Lung (tissue), 12 donors: ENCODE measurements around the gene SNX5. TPM values are rescaled to one million over a fixed set of nuclear protein-coding genes. Genes with fewer than 3 reads are reported as not detected.

Source experiments
- ATAC-seq: fragments of 200-7000 bp; cut with Tn5 transposase; one replicate; pipeline ENCODE4 v1.9.1; 2020; ENCODE audit warnings: moderate number of reproducible peaks; ENCODE audit not compliant: insufficient read depth, low FRiP score
- DNase-seq, 3 donors: peaks; one replicate each; pipeline ENCODE4 v3.0.0-alpha.2; 2013 to 2017
- H3K27ac ChIP-seq, 2 donors: one replicate each; pipeline ENCODE4 v1.5.1; 2013; ENCODE audit warnings: mild to moderate bottlenecking in 2 of 2, moderate library complexity in 2 of 2, control low read depth in 1 of 2, inconsistent platforms in 1 of 2, low read depth in 1 of 2, low read length in 1 of 2
- H3K27me3 ChIP-seq, 3 donors: one replicate each; pipeline ENCODE4 v1.5.1; 2013; ENCODE audit warnings: low read length in 2 of 3; ENCODE audit not compliant: control insufficient read depth in 3 of 3, insufficient read depth in 3 of 3
- H3K36me3 ChIP-seq, 4 donors: one replicate each; pipeline ENCODE4 v1.5.1; 2013; ENCODE audit warnings: low read length in 4 of 4, mild to moderate bottlenecking in 1 of 4, moderate library complexity in 1 of 4; ENCODE audit not compliant: control insufficient read depth in 4 of 4, insufficient read depth in 4 of 4
- H3K4me1 ChIP-seq, 5 donors: one replicate each; pipeline ENCODE4 v1.5.1; 2013; ENCODE audit warnings: low read length in 5 of 5, mild to moderate bottlenecking in 2 of 5, moderate library complexity in 1 of 5; ENCODE audit not compliant: control insufficient read depth in 5 of 5, insufficient read depth in 5 of 5
- H3K4me3 ChIP-seq: one replicate; pipeline ENCODE4 v1.5.1; 2013; ENCODE audit warnings: mild to moderate bottlenecking, control low read depth, moderate library complexity
- H3K9ac ChIP-seq, 2 donors: one replicate each; pipeline ENCODE4 v1.5.1; 2013; ENCODE audit warnings: low read length in 2 of 2, control low read depth in 1 of 2; ENCODE audit not compliant: insufficient read depth in 1 of 2
- H3K9me3 ChIP-seq, 4 donors: one replicate each; pipeline ENCODE4 v1.5.1; 2013; ENCODE audit warnings: low read length in 3 of 4, mild to moderate bottlenecking in 1 of 4, moderate library complexity in 1 of 4; ENCODE audit not compliant: control insufficient read depth in 4 of 4, insufficient read depth in 3 of 4
- WGBS, 2 donors: extraction: QIAGEN DNeasy Blood & Tissue Kit; methylation state at CpG; one replicate each; pipeline ENCODE4 v1.1.7; 2013; 5-methylcytosine and 5-hydroxymethylcytosine counted together
- polyA plus RNA-seq, 2 donors: library from polyadenylated mRNA; stranded (reverse); fragments of 200-250 nt; gene quantifications; one replicate each; pipeline ENCODE4 v1.2.1, GENCODE V29; 2013
- total RNA-seq, 2 donors: library from RNA; depleted of rRNA in 1 of 2; stranded (reverse); fragments of >200 nt in 1 of 2; gene quantifications; one replicate each; pipeline ENCODE4 v1.2.1, GENCODE V29; 2014 to 2021
- TF ChIP-seq, protein P1 (sequence below): IDR thresholded peaks from 2 replicates; pipeline ENCODE4 v1.5.1; 2012; ENCODE audit warnings: mild to moderate bottlenecking; ENCODE audit errors: control extremely low read depth, extremely low read depth
- donor health status: control.
- donor health status: control.
- donor health status: Bipolar disorder and iron deficiency.
- donor health status: healthy.
- donor health status: DM: yes; HTN: yes; CAD: no.

Gene SNX5
- total and polyA plus RNA-seq, 4 donors = 66.6 to 194 (median 86.7) TPM

DNA sequence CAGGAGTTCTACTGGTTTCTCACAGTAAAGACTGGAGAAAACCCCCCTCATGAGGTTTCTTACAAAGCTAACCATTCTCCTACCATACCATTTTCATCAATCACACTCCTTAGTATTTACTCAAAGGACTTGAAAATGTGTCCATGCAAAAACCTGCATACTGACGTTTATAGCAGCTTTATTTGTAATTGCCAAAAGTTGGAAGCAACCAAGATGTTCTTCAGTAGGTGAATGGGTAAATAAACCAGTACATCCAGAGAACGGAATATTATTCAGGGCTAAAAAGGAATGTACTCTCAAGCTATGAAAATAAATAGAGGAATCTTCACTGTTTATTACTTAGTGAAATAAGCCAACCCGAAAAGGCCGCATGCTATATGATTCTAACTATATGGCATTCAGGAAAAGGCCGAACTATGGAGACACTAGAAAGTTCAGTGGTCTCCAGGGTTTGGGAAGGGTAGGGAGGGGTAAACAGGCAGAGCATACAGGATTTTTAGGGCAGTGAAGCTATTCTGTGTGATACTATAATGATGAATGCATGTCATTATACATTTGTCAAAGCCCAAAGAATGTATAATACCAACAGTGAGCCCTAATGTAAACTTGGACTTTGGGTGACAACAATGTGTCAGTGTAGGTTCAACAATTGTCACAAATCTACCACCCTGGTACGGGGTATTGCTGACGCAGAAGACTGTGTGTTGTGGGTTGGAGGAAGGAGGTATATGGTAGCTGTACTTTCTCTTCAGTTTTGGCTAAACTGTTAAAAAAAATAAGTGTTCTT, 50.6 kb downstream of the SNX5 start:
- DNase-seq (no peak), ATAC-seq (no peak)
- H3K9ac ChIP-seq = no peak overlapping the region
- no peak overlapping the region for H3K27ac ChIP-seq
- H3K9me3 ChIP-seq = no peaks in the 10 kb centered on the region
- H3K36me3 ChIP-seq = no peaks in the 10 kb centered on the region
- TF ChIP-seq, protein P1, sequence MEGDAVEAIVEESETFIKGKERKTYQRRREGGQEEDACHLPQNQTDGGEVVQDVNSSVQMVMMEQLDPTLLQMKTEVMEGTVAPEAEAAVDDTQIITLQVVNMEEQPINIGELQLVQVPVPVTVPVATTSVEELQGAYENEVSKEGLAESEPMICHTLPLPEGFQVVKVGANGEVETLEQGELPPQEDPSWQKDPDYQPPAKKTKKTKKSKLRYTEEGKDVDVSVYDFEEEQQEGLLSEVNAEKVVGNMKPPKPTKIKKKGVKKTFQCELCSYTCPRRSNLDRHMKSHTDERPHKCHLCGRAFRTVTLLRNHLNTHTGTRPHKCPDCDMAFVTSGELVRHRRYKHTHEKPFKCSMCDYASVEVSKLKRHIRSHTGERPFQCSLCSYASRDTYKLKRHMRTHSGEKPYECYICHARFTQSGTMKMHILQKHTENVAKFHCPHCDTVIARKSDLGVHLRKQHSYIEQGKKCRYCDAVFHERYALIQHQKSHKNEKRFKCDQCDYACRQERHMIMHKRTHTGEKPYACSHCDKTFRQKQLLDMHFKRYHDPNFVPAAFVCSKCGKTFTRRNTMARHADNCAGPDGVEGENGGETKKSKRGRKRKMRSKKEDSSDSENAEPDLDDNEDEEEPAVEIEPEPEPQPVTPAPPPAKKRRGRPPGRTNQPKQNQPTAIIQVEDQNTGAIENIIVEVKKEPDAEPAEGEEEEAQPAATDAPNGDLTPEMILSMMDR = no peak
- H3K4me1 ChIP-seq = peaks cover 0 to 8% (median 0%) of the 10 kb centered on the region in 5 donors
- WGBS, 2 donors = 89 to 90% methylated on average over 7 of the region's 7 CpGs
- no peak overlapping the region for H3K4me3 ChIP-seq
- no peaks in the 10 kb centered on the region for H3K27me3 ChIP-seq

- Histone ChIP-seq H3K27me3 (no peaks in the 10 kb centered on the region), H3K36me3 (no peaks in the 10 kb centered on the region), H3K27ac (no peak overlapping the region), H3K4me3 (no peak overlapping the region), H3K9ac (no peak overlapping the region), H3K9me3 (no peaks in the 10 kb centered on the region), H3K4me1 (peaks cover 0 to 8% (median 2%) of the 10 kb centered on the region in 5 donors)
- no peak for ATAC-seq
- TF ChIP-seq, protein P1 = no peak
- 24 to 35% methylated on average over 3 of the region's 3 CpGs for WGBS, 2 donors
- peak in 1 of 3 donors; percentile 32 for DNase-seq
These were observed 52.1 kb downstream of the SNX5 start for GRCh38 chr20:17916433-17916891.

GRCh38 chr20:17914957-17915356, 53.6 kb downstream of the SNX5 start:
- 80 to 87% methylated on average over 4 of the region's 4 CpGs for WGBS, 2 donors
- H3K9ac ChIP-seq = no peak overlapping the region
- no peak for DNase-seq
- H3K4me3 ChIP-seq = no peak overlapping the region
- no peaks in the 10 kb centered on the region for H3K9me3 ChIP-seq
- H3K36me3 ChIP-seq = no peaks in the 10 kb centered on the region
- TF ChIP-seq, protein P1 = no peak
- H3K4me1 ChIP-seq = peaks cover 0 to 11% (median 5%) of the 10 kb centered on the region in 5 donors
- no peak for ATAC-seq
- H3K27ac ChIP-seq = no peak overlapping the region
- H3K27me3 ChIP-seq = no peaks in the 10 kb centered on the region
